ENCODE measurements around the gene FGF11. TPM values are rescaled to one million over a fixed set of nuclear protein-coding genes. Genes with fewer than 3 reads are reported as not detected.
"Not testable (repeated sequence)": the region's sequence is repeated elsewhere in the genome, so short reads cannot be mapped to it uniquely, and the experiment has no call there.

The FGF11 gene
- total RNA-seq, 4 donors from 2014 or later, result 0.13 to 1.0 (median 0.42) TPM; not detected in 1

DNA sequence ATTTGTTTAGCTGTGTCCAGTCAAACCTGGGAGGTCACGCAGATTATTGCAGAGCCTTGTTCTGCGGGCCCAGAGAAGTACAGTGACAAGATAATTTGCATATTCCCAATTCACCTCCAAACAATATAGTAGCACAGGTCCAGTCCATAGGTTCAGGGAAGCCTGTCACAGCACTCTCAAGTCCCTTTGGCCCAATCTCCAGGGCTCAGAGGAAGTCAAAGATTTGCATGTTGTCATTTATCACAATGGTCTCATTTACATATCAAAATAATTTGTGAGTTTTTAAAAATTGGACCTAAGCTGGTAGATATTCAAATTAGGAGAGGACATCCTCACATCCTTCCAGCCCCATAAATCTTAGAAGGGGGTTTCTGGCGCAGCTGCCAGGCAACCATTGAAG, 28.2 kb downstream of the FGF11 start:
- no peak for ATAC-seq
- peaks cover 0 to 43% of the 10 kb centered on the region in 2 donors for H3K36me3 ChIP-seq
- WGBS, 2 donors (ENCODE audit: low coverage in 1 of 2), result 92% methylated on average over 2 of the region's 3 CpGs

DNA sequence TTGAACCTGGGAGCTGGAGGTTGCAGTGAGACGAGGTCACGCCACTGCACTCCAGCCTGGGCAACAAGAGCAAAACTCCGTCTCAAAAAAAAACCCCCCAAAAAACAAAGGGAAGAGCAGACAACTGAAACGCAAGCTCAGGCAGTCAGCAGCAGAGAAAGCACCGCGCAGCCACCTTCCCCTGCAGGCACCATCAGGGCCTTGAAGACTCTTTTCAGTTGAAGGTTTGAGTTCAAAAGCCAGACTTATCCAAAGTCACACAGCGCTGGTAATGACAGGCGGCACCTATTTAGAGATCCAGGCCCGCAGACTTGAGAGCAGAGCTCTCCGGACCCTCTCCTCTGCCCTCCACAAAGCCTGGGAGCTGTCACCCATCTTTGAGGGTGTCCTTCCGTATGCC, 29.0 kb downstream of the FGF11 start:
- peaks cover 2 to 77% (median 17%) of the 10 kb centered on the region in 3 donors for H3K4me1 ChIP-seq
- no peaks in the 10 kb centered on the region for H3K9me3 ChIP-seq
- H3K27me3 ChIP-seq, result no peaks in the 10 kb centered on the region
- TF ChIP-seq, protein P1, sequence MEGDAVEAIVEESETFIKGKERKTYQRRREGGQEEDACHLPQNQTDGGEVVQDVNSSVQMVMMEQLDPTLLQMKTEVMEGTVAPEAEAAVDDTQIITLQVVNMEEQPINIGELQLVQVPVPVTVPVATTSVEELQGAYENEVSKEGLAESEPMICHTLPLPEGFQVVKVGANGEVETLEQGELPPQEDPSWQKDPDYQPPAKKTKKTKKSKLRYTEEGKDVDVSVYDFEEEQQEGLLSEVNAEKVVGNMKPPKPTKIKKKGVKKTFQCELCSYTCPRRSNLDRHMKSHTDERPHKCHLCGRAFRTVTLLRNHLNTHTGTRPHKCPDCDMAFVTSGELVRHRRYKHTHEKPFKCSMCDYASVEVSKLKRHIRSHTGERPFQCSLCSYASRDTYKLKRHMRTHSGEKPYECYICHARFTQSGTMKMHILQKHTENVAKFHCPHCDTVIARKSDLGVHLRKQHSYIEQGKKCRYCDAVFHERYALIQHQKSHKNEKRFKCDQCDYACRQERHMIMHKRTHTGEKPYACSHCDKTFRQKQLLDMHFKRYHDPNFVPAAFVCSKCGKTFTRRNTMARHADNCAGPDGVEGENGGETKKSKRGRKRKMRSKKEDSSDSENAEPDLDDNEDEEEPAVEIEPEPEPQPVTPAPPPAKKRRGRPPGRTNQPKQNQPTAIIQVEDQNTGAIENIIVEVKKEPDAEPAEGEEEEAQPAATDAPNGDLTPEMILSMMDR (IDR thresholded peaks at IDR 0.05), result no peak
- TF ChIP-seq POLR2A (IDR thresholded peaks at IDR 0.05) (no peak), POLR2AphosphoS5 (IDR thresholded peaks at IDR 0.05) (no peak), EP300 (IDR thresholded peaks at IDR 0.05) (no peak)
- peaks cover 0 to 35% of the 10 kb centered on the region in 2 donors for H3K36me3 ChIP-seq
- WGBS, 2 donors (ENCODE audit: low coverage in 1 of 2), result 86 to 91% methylated on average over 5 to 11 of the region's 11 CpGs
- ATAC-seq, result no peak
- H3K27ac ChIP-seq, result peak overlapping the region in 1 of 4 donors; percentile 10
- no peak overlapping the region for H3K4me3 ChIP-seq

More for the DNA sequence above, 28.2 kb downstream of the FGF11 start:
- Histone ChIP-seq H3K9me3 (no peaks in the 10 kb centered on the region), H3K27me3 (no peaks in the 10 kb centered on the region), H3K27ac (peak overlapping the region in 3 of 4 donors; percentile 70 to 74 (median 71)), H3K4me3 (no peak overlapping the region), H3K4me1 (peaks cover 2 to 72% (median 17%) of the 10 kb centered on the region in 3 donors)
- no peak for TF ChIP-seq POLR2AphosphoS5 (IDR thresholded peaks at IDR 0.05)
- TF ChIP-seq EP300 (IDR thresholded peaks at IDR 0.05), result no peak
- TF ChIP-seq, protein P1 (IDR thresholded peaks at IDR 0.05), result no peak
- no peak for TF ChIP-seq POLR2A (IDR thresholded peaks at IDR 0.05)

DNA sequence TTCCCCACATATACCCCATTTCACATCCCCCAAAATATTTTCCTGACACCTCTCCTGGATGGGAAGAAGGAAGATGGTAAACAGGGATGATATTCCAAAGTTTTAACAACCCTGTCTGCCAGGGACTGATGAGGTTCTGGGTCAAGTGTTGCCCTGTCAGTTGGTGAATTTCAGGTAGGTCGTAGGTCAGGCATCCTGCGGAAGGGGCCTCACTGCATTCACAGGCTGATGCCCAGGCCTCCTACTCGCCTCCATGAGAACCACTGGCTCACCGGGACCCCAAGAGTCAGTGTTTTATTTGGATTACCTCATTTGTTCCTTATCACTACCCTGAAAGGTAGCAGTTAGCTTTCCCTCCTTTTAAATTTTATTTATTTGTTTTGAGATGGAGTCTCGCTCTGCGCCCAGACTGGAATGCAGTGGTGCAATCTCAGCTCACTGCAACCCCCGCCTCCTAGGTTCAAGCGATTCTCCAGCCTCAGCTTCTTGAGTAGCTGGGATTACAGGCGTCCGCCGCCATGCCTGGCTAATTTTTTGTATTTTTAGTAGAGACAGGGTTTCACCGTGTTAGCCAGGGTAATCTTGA, 29.6 kb downstream of the FGF11 start:
- Histone ChIP-seq H3K36me3 (peaks cover 0 to 29% of the 10 kb centered on the region in 2 donors), H3K9me3 (no peaks in the 10 kb centered on the region), H3K27me3 (no peaks in the 10 kb centered on the region), H3K27ac (no peak overlapping the region), H3K4me1 (peaks cover 2 to 83% (median 17%) of the 10 kb centered on the region in 3 donors), H3K4me3 (no peak overlapping the region)
- ATAC-seq, result no peak
- no peak for TF ChIP-seq POLR2A (IDR thresholded peaks at IDR 0.05)
- TF ChIP-seq EP300 (IDR thresholded peaks at IDR 0.05), result no peak
- TF ChIP-seq, protein P1 (IDR thresholded peaks at IDR 0.05), result no peak
- no peak for TF ChIP-seq POLR2AphosphoS5 (IDR thresholded peaks at IDR 0.05)
- 57 to 68% methylated on average over 1 to 12 of the region's 12 CpGs for WGBS, 2 donors (ENCODE audit: low coverage in 1 of 2)

DNA sequence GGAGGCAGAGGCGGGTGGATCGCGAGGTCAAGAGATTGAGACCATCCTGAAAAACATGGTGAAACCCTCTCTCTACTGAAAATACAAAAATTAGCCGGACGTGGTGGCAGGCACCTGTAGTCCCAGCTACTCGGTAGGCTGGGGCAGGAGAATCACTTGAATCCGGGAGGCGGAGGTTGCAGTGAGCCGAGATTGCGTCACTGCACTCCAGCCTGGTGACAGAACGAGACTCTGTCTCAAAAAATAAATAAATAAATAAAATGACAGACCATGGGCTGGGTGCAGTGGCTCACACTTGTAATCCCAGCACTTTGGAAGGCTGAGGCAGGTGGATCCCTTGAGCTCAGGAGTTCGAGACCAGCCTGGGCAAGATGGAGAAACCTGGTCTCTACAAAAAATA, 30.5 kb downstream of the FGF11 start:
- H3K4me3 ChIP-seq, H3K27me3 ChIP-seq, ATAC-seq, H3K9me3 ChIP-seq: not testable (repeated sequence)
- H3K36me3 ChIP-seq, result peaks cover 0 to 20% of the 10 kb centered on the region in 2 donors
- H3K4me1 ChIP-seq, result peaks cover 2 to 92% (median 17%) of the 10 kb centered on the region in 3 donors
- 87 to 92% methylated on average over 3 to 12 of the region's 12 CpGs for WGBS, 2 donors (ENCODE audit: low coverage in 1 of 2)
- H3K27ac ChIP-seq, result peak overlapping the region in 1 of 4 donors; percentile 28

DNA sequence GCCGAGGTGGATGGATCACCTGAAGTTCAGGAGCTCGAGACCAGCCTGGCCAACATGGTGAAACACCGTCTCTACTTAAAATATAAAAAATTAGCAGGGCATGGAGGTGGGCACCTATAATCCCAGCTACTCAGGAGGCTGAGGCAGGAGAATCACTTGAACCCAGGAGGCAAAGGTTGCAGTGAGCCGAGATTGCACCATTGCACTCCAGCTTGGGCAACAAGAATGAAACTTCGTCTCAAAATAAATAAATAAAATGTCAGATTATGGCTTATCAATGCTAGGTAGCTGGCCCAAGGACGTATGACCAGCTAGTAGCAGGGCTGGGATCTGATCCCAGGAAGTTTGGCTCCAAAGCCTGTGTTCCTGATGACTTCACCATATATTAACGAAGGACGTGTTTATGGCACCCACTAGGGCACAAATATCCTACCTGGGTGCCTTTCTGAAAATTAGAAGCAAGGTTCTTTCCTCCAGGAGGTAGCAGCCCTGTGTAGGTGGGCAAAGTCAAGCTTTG, 31.2 kb downstream of the FGF11 start:
- Histone ChIP-seq H3K4me1 (peaks cover 2 to 97% (median 24%) of the 10 kb centered on the region in 3 donors), H3K36me3 (peaks cover 0 to 15% of the 10 kb centered on the region in 2 donors), H3K27ac (peak overlapping the region in 3 of 4 donors; percentile 1 to 33 (median 28))
- ATAC-seq, H3K4me3 ChIP-seq, H3K9me3 ChIP-seq, H3K27me3 ChIP-seq: not testable (repeated sequence)
- WGBS, 2 donors (ENCODE audit: low coverage in 1 of 2), result 74 to 94% methylated on average over 3 to 8 of the region's 8 CpGs

DNA sequence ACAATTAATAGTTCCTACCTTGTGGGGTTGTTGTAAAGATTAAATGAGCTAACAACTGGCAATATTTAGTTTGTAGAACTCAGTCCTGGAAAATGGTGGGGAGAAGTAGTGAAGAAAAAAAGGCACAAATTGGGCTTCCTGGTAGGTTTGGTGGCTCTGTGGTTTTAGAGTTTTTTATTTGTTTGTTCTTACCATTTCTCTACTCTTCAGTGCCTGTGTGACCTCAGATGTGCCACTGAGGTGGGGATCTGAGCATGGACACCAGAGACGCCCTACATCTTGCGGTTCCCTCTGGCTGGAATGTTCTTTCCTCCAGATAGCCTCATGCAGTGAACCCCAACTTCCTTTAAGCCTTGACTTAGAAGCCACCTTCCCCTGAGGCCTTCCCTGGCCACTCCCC, 32.4 kb downstream of the FGF11 start:
- H3K9me3 ChIP-seq, result no peaks in the 10 kb centered on the region
- WGBS, 2 donors (ENCODE audit: low coverage in 1 of 2), result 86% methylated on average over 2 of the region's 2 CpGs; no CpG with 5 or more reads in 1 of the 2 donors
- TF ChIP-seq POLR2AphosphoS5 (IDR thresholded peaks at IDR 0.05), result no peak
- TF ChIP-seq, protein P1 (IDR thresholded peaks at IDR 0.05), result no peak
- no peak for TF ChIP-seq EP300 (IDR thresholded peaks at IDR 0.05)
- TF ChIP-seq POLR2A (IDR thresholded peaks at IDR 0.05), result no peak
- no peak for ATAC-seq
- H3K4me1 ChIP-seq, result peaks cover 0 to 97% (median 26%) of the 10 kb centered on the region in 3 donors
- no peak overlapping the region for H3K4me3 ChIP-seq
- peaks cover 0 to 3% of the 10 kb centered on the region in 2 donors for H3K36me3 ChIP-seq
- H3K27me3 ChIP-seq, result no peaks in the 10 kb centered on the region
- peak overlapping the region in 2 of 4 donors; percentile 4 to 28 for H3K27ac ChIP-seq

DNA sequence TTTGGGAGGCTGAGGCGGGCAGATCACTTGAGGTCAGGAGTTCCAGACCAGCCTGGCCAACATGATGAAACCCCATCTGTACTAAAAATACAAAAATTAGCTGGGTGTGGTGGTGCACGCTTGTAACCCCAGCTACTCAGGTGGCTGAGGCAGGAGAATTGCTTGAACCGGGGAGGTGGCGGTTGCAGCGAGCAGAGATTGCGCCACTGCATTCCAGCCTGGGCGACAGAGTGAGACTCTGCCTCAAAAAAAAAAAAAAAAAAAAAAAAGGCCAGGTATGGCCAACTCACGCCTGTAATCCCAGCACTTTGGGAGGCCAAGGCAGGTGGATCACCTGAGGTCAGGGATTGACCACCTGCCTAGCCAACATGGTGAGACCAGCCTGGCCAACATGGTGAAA, 35.5 kb downstream of the FGF11 start:
- H3K27ac ChIP-seq, result peak overlapping the region in 3 of 4 donors; percentile 99 to 100 (median 100)
- ATAC-seq, H3K4me3 ChIP-seq, H3K36me3 ChIP-seq, H3K27me3 ChIP-seq, H3K9me3 ChIP-seq: not testable (repeated sequence)
- H3K4me1 ChIP-seq, result peaks cover 4 to 89% (median 31%) of the 10 kb centered on the region in 3 donors
- 84 to 98% methylated on average over 6 to 7 of the region's 8 CpGs for WGBS, 2 donors (ENCODE audit: low coverage in 1 of 2)
